DND-41 (cell line): ENCODE results near the gene XRN1.

ENCODE experiments used
- CTCF ChIP-seq: IDR thresholded peaks from 2 replicates; pipeline ENCODE4 v1.5.1; 2012; ENCODE audit warnings: borderline replicate concordance, low read length, moderate library complexity, mild to moderate bottlenecking; ENCODE audit not compliant: poor library complexity, severe bottlenecking; ENCODE audit errors: extremely low read depth
- EZH2 ChIP-seq: IDR thresholded peaks from 3 replicates; pipeline ENCODE4 v1.6.1; 2012; ENCODE audit warnings: borderline replicate concordance, low read depth, mild to moderate bottlenecking, moderate library complexity, low read length, inconsistent platforms; ENCODE audit not compliant: severe bottlenecking

GRCh38 chr3:142484912-142485435 is 37.1 kb upstream of the XRN1 start:
- no peak for TF ChIP-seq CTCF
- TF ChIP-seq EZH2 = no peak
